Mesenchymal stem cell (in vitro differentiated cells and primary cell): Measurements from ENCODE around the gene ALDH1L2.
A peak's percentile ranks its signal among the peaks of the same experiment; 100 is the strongest.
"Not testable (repeated sequence)": the region's sequence is repeated elsewhere in the genome, so short reads cannot be mapped to it uniquely, and the experiment has no call there.

Source experiments
- DNase-seq: peaks from one replicate; pipeline ENCODE4 v3.0.0-alpha.2; 2013
- H2AFZ ChIP-seq: one replicate; pipeline ENCODE4 v1.6.1; 2013; ENCODE audit warnings: low read depth, mild to moderate bottlenecking, control low read depth, inconsistent platforms, low read length, moderate library complexity
- H2AK5ac ChIP-seq: 2 replicates; pipeline ENCODE4 v1.6.1; 2013; ENCODE audit warnings: low read length, moderate library complexity, mild to moderate bottlenecking, inconsistent platforms; ENCODE audit not compliant: severe bottlenecking
- H2BK120ac ChIP-seq: one replicate; pipeline ENCODE4 v1.6.1; 2013; ENCODE audit warnings: low read depth, mild to moderate bottlenecking, inconsistent platforms, low read length, moderate library complexity
- H2BK12ac ChIP-seq, 2 experiments: one replicate each; pipeline ENCODE4 v1.6.1; 2013; ENCODE audit warnings: inconsistent platforms in 2 of 2, low read length in 2 of 2, mild to moderate bottlenecking in 2 of 2, moderate library complexity in 2 of 2, control low read depth in 1 of 2
- H2BK15ac ChIP-seq: one replicate; pipeline ENCODE4 v1.6.1; 2013; ENCODE audit warnings: mild to moderate bottlenecking, low read depth, inconsistent platforms; ENCODE audit not compliant: poor library complexity, severe bottlenecking
- H2BK5ac ChIP-seq: 2 replicates; pipeline ENCODE4 v1.6.1; 2013; ENCODE audit warnings: low read depth, mild to moderate bottlenecking, low read length, control low read depth, inconsistent platforms; ENCODE audit not compliant: poor library complexity, severe bottlenecking
- H3K14ac ChIP-seq, 2 experiments: one replicate each; pipeline ENCODE4 v1.6.1; 2013; ENCODE audit warnings: inconsistent platforms in 2 of 2, low read length in 2 of 2, control low read depth in 1 of 2, mild to moderate bottlenecking in 1 of 2, moderate library complexity in 1 of 2
- H3K18ac ChIP-seq, 2 experiments: one replicate each; pipeline ENCODE4 v1.6.1; 2013; ENCODE audit warnings: inconsistent platforms in 2 of 2, low read length in 2 of 2, control low read depth in 1 of 2, low read depth in 1 of 2, mild to moderate bottlenecking in 1 of 2
- H3K23ac ChIP-seq, 2 experiments: one replicate each; pipeline ENCODE4 v1.6.1; 2013; ENCODE audit warnings: inconsistent platforms in 2 of 2, low read length in 2 of 2, mild to moderate bottlenecking in 2 of 2, moderate library complexity in 2 of 2, control low read depth in 1 of 2
- H3K27ac ChIP-seq: 2 replicates; pipeline ENCODE4 v1.5.1; 2013; ENCODE audit warnings: mild to moderate bottlenecking, moderate library complexity, low read length, control low read depth, inconsistent platforms; ENCODE audit not compliant: poor library complexity, severe bottlenecking
- H3K27me3 ChIP-seq, 2 experiments: 2 replicates each; pipeline versions ENCODE4 v1.6.1 to v1.7.0; 2013; ENCODE audit warnings: low read length in 2 of 2, mild to moderate bottlenecking in 2 of 2, moderate library complexity in 2 of 2, control low read depth in 1 of 2, inconsistent platforms in 1 of 2; ENCODE audit not compliant: control insufficient read depth in 1 of 2, insufficient read depth in 1 of 2
- H3K36me3 ChIP-seq, 2 experiments: 2 replicates each; pipeline versions ENCODE4 v1.6.1 to v1.7.0; 2013; ENCODE audit warnings: low read length in 2 of 2, control low read depth in 1 of 2, inconsistent platforms in 1 of 2, low read depth in 1 of 2, mild to moderate bottlenecking in 1 of 2; ENCODE audit not compliant: insufficient read depth in 2 of 2, control insufficient read depth in 1 of 2
- H3K4ac ChIP-seq, 2 experiments: one replicate each; pipeline ENCODE4 v1.6.1; 2013; ENCODE audit warnings: inconsistent platforms in 2 of 2, low read length in 2 of 2, mild to moderate bottlenecking in 2 of 2, moderate library complexity in 2 of 2, control low read depth in 1 of 2, low read depth in 1 of 2
- H3K4me1 ChIP-seq: 2 replicates; pipeline ENCODE4 v1.6.1; 2013; ENCODE audit warnings: low read depth, low read length, control low read depth; ENCODE audit not compliant: control insufficient read depth, insufficient read depth
- H3K4me2 ChIP-seq: 2 replicates; pipeline ENCODE4 v1.6.1; 2013; ENCODE audit warnings: low read length, mild to moderate bottlenecking, inconsistent platforms; ENCODE audit not compliant: poor library complexity, severe bottlenecking
- H3K4me3 ChIP-seq, 2 experiments: 2 replicates each; pipeline versions ENCODE4 v1.5.1 to v1.7.0; 2013; ENCODE audit warnings: low read length in 2 of 2, mild to moderate bottlenecking in 2 of 2, control low read depth in 1 of 2, low read depth in 1 of 2; ENCODE audit not compliant: insufficient read depth in 1 of 2
- H3K79me1 ChIP-seq: replicated peaks from 2 replicates; pipeline ENCODE4 v1.6.1; 2013; ENCODE audit warnings: mild to moderate bottlenecking, control low read depth, low read length, inconsistent platforms; ENCODE audit not compliant: poor library complexity, severe bottlenecking
- H3K9ac ChIP-seq: 2 replicates; pipeline ENCODE4 v1.7.0; 2013; ENCODE audit warnings: mild to moderate bottlenecking, low read length, moderate library complexity
- H3K9me3 ChIP-seq: 2 replicates; pipeline ENCODE4 v1.7.0; 2013; ENCODE audit warnings: mild to moderate bottlenecking, low read length; ENCODE audit not compliant: control insufficient read depth
- H4K8ac ChIP-seq: one replicate; pipeline ENCODE4 v1.6.1; 2013; ENCODE audit warnings: inconsistent platforms, mild to moderate bottlenecking, low read length, moderate library complexity
- H4K91ac ChIP-seq: one replicate; pipeline ENCODE4 v1.6.1; 2013; ENCODE audit warnings: mild to moderate bottlenecking, low read length, inconsistent platforms
- WGBS: methylation state at CpG from one replicate; pipeline ENCODE4 v1.1.7; 2013; ENCODE audit warnings: mixed read lengths; 5-methylcytosine and 5-hydroxymethylcytosine counted together

Gene ALDH1L2

DNA sequence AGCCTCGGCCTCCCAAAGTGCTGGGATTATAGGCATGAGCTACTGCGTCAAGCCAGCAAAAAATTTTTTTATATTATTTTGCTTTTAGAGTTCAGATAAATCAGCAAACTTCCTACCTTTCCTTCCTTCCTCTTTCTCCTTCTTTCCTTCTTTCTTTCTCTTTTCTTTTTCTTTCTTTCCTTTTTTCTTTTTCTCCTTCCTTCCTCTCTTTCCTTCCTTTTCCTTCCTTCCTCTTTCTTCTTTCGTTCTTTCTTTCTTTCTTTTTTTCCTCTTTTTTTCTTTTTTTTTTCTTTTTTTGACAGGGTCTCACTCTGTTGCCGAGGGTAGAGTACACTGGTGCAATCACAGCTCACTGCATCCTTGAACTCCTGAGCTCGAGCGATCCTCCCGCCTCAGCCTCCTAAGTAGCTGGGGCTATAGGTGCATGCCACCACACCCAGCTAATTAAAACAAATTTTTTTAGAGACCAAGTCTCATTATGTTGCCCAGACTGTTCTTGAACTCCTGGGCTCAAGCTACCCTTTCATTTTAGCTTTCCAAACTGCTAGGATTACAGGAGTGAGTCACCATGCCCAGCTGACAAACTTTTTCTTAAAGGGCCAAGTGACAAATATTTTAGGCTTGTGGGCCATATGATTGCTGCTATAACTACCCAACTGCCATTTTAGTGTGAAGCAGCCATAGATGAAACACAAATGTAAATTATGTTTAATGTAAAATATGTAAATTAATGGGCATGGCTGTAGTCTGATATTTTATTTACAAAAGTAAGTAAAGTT, 16.1 kb upstream of the ALDH1L2 start:
- Histone ChIP-seq H3K14ac (no peak overlapping the region), H3K79me1 (no peaks in the 10 kb centered on the region), H3K23ac (no peak overlapping the region), H2AK5ac (no peak overlapping the region), H3K9me3 (peaks cover 2% of the 10 kb centered on the region), H3K36me3 (no peaks in the 10 kb centered on the region), H2BK120ac (no peak overlapping the region), H3K4ac (no peak overlapping the region), H4K91ac (no peak overlapping the region), H3K27ac (no peak overlapping the region), H3K18ac (no peak overlapping the region), H3K9ac (peak overlapping the region; percentile 79), H3K4me3 (peak overlapping the region in 1 of 2 experiments; percentile 31), H3K4me2 (no peak overlapping the region), H2BK12ac (no peak overlapping the region), H3K27me3 (no peaks in the 10 kb centered on the region), H2AFZ (no peak overlapping the region), H2BK15ac (no peak overlapping the region), H3K4me1 (peaks cover 2% of the 10 kb centered on the region), H4K8ac (no peak overlapping the region), H2BK5ac (no peak overlapping the region)
- WGBS, result 85% methylated on average over 5 of the region's 7 CpGs
- peak; percentile 80 for DNase-seq

- DNase-seq, result no peak
- no peak overlapping the region for H3K4me3 ChIP-seq
Observed at GRCh38 chr12:105099356-105099755, 15.1 kb upstream of the ALDH1L2 start.

GRCh38 chr12:105095338-105095737, 11.1 kb upstream of the ALDH1L2 start:
- H3K9me3 ChIP-seq, result not testable (repeated sequence)

More at GRCh38 chr12:105099356-105099755, 15.1 kb upstream of the ALDH1L2 start:
- H3K79me1 ChIP-seq, result no peaks in the 10 kb centered on the region
- H4K8ac ChIP-seq, result no peak overlapping the region
- no peak overlapping the region for H2BK120ac ChIP-seq
- H3K36me3 ChIP-seq, result no peaks in the 10 kb centered on the region
- no peak overlapping the region for H2AK5ac ChIP-seq
- H4K91ac ChIP-seq, result no peak overlapping the region
- no peak overlapping the region for H2BK12ac ChIP-seq
- no peak overlapping the region for H2BK5ac ChIP-seq
- H3K9ac ChIP-seq, result no peak overlapping the region
- H3K14ac ChIP-seq, result no peak overlapping the region
- H3K27ac ChIP-seq, result no peak overlapping the region
- WGBS, result 95% methylated on average over 1 of the region's 1 CpG
- H3K4ac ChIP-seq, result no peak overlapping the region
- H3K4me1 ChIP-seq, result peaks cover 2% of the 10 kb centered on the region
- H3K27me3 ChIP-seq, result no peaks in the 10 kb centered on the region
- no peak overlapping the region for H3K23ac ChIP-seq
- H2AFZ ChIP-seq, result no peak overlapping the region
- no peak overlapping the region for H3K4me2 ChIP-seq
- no peak overlapping the region for H3K18ac ChIP-seq
- peaks cover 3% of the 10 kb centered on the region for H3K9me3 ChIP-seq
- H2BK15ac ChIP-seq, result no peak overlapping the region

DNA sequence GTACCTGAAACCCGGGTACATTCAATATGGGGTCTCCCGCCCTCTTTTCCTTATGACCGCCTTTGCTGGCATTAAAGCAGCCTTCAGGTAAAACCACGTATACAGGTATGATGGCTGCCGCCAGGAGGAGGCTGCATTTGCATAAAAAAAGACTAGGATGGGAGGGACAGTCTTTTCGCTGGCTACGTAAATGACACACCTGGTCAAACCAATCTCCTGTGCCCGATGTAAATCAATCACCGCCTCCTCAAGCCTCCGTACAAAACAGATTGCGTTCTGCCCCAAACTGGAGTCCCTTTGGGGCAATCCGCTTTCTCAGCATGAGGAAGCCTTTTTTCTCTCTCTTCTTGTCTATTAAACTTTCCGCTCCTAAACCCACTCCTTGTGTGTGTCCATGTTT, 8.1 kb upstream of the ALDH1L2 start:
- no peak overlapping the region for H3K23ac ChIP-seq
- no peak overlapping the region for H3K4ac ChIP-seq
- no peak for DNase-seq
- no peak overlapping the region for H4K8ac ChIP-seq
- H2BK5ac ChIP-seq, result no peak overlapping the region
- no peak overlapping the region for H2BK120ac ChIP-seq
- no peaks in the 10 kb centered on the region for H3K79me1 ChIP-seq
- no peak overlapping the region for H2AFZ ChIP-seq
- no peak overlapping the region for H2AK5ac ChIP-seq
- H3K4me2 ChIP-seq, result peak overlapping the region; percentile 11
- H3K27me3 ChIP-seq, result peaks cover 9 to 14% of the 10 kb centered on the region in 2 experiments
- no peak overlapping the region for H3K27ac ChIP-seq
- peaks cover 3% of the 10 kb centered on the region for H3K9me3 ChIP-seq
- no peak overlapping the region for H3K18ac ChIP-seq
- H3K36me3 ChIP-seq, result no peaks in the 10 kb centered on the region
- 49% methylated on average over 13 of the region's 13 CpGs for WGBS
- H3K9ac ChIP-seq, result no peak overlapping the region
- H2BK12ac ChIP-seq, result no peak overlapping the region
- no peaks in the 10 kb centered on the region for H3K4me1 ChIP-seq
- H3K14ac ChIP-seq, result no peak overlapping the region
- no peak overlapping the region for H3K4me3 ChIP-seq
- H4K91ac ChIP-seq, result no peak overlapping the region
- H2BK15ac ChIP-seq, result no peak overlapping the region

More at GRCh38 chr12:105095338-105095737, 11.1 kb upstream of the ALDH1L2 start:
- not testable (repeated sequence) for H2BK12ac ChIP-seq, H3K14ac ChIP-seq, H3K18ac ChIP-seq, H3K79me1 ChIP-seq, H2BK5ac ChIP-seq, DNase-seq, H3K4me3 ChIP-seq, H3K9ac ChIP-seq, H4K91ac ChIP-seq, H3K4ac ChIP-seq, H2AK5ac ChIP-seq, H3K27ac ChIP-seq, H3K23ac ChIP-seq, H3K36me3 ChIP-seq, H3K4me2 ChIP-seq, H4K8ac ChIP-seq, H3K4me1 ChIP-seq, H2BK120ac ChIP-seq, H2AFZ ChIP-seq, H2BK15ac ChIP-seq
- WGBS, result 92% methylated on average over 5 of the region's 5 CpGs
- peaks cover 9 to 14% of the 10 kb centered on the region in 2 experiments for H3K27me3 ChIP-seq
